Measurements from ENCODE around the gene TTLL4. TPM values are rescaled to one million over a fixed set of nuclear protein-coding genes. Genes with fewer than 3 reads are reported as not detected.
A peak's percentile ranks its signal among the peaks of the same experiment; 100 is the strongest.

The TTLL4 gene
- total RNA-seq, 1 donor from 2014 or later = 50.3 TPM

GRCh38 chr2:218709908-218710307 is 727 bp upstream of the TTLL4 start:
- no peak for DNase-seq (ENCODE audit: low spot score)
- ATAC-seq = no peak
- intact Hi-C loops (cut with DNase I) = loop anchor here (5.0 kb wide), 1 partner anchor 137 kb away; no protein-coding TSS in a partner anchor

- intact Hi-C loops (cut with DNase I) = loop anchor here (5.0 kb wide), 1 partner anchor 137 kb away; no protein-coding TSS in a partner anchor
- DNase-seq (ENCODE audit: low spot score) = no peak
- ATAC-seq = peak; percentile 33
Observed at GRCh38 chr2:218710334-218710686, 325 bp upstream of the TTLL4 start.

- ATAC-seq (no peak), DNase-seq (ENCODE audit: low spot score) (no peak)
- intact Hi-C loops (cut with DNase I) = loop anchor here (5.0 kb wide), 1 partner anchor 136 kb away; no protein-coding TSS in a partner anchor
Observed at GRCh38 chr2:218711550-218711929, 905 bp downstream of the TTLL4 start.

- DNase-seq (ENCODE audit: low spot score) = no peak
- no peak for ATAC-seq
- intact Hi-C loops (cut with DNase I) = loop anchor here (5.0 kb wide), 1 partner anchor 133 kb away; no protein-coding TSS in a partner anchor
Observed at GRCh38 chr2:218713922-218714321, 3.3 kb downstream of the TTLL4 start.

GRCh38 chr2:218716070-218716469 is 5.4 kb downstream of the TTLL4 start:
- intact Hi-C loops (cut with DNase I) = no loop called here
- ATAC-seq (no peak), DNase-seq (ENCODE audit: low spot score) (no peak)

- no peak for ATAC-seq
- intact Hi-C loops (cut with DNase I) = no loop called here
Observed at GRCh38 chr2:218717262-218717661, 6.6 kb downstream of the TTLL4 start.

GRCh38 chr2:218718058-218718457 is 7.4 kb downstream of the TTLL4 start:
- ATAC-seq (no peak), DNase-seq (ENCODE audit: low spot score) (no peak)
- intact Hi-C loops (cut with DNase I) = no loop called here

More at GRCh38 chr2:218717262-218717661, 6.6 kb downstream of the TTLL4 start:
- DNase-seq (ENCODE audit: low spot score) = no peak

- intact Hi-C loops (cut with DNase I) = no loop called here
- DNase-seq (ENCODE audit: low spot score) = no peak
- ATAC-seq = no peak
Observed at GRCh38 chr2:218719457-218719856, 8.8 kb downstream of the TTLL4 start.

GRCh38 chr2:218720048-218721041 is 9.7 kb downstream of the TTLL4 start:
- ATAC-seq (no peak), DNase-seq (ENCODE audit: low spot score) (no peak)
- intact Hi-C loops (cut with DNase I) = no loop called here

GRCh38 chr2:218721488-218721887 is 10.9 kb downstream of the TTLL4 start:
- no peak for ATAC-seq
- intact Hi-C loops (cut with DNase I) = no loop called here
- DNase-seq (ENCODE audit: low spot score) = no peak

- intact Hi-C loops (cut with DNase I) = no loop called here
- no peak for DNase-seq (ENCODE audit: low spot score)
- ATAC-seq = no peak
Observed at GRCh38 chr2:218721934-218722333, 11.3 kb downstream of the TTLL4 start.

GRCh38 chr2:218722419-218722818 is 11.8 kb downstream of the TTLL4 start:
- ATAC-seq = no peak
- DNase-seq (ENCODE audit: low spot score) = no peak
- intact Hi-C loops (cut with DNase I) = no loop called here

GRCh38 chr2:218722876-218723785 is 12.5 kb downstream of the TTLL4 start:
- ATAC-seq = no peak
- DNase-seq (ENCODE audit: low spot score) = no peak
- intact Hi-C loops (cut with DNase I) = no loop called here

- intact Hi-C loops (cut with DNase I) = no loop called here
- DNase-seq (ENCODE audit: low spot score) (no peak), ATAC-seq (no peak)
Observed at GRCh38 chr2:218726004-218726574, 15.5 kb downstream of the TTLL4 start.

- intact Hi-C loops (cut with DNase I) = no loop called here
- DNase-seq (ENCODE audit: low spot score) (no peak), ATAC-seq (no peak)
Observed at GRCh38 chr2:218727502-218728165, 17.0 kb downstream of the TTLL4 start.

- intact Hi-C loops (cut with DNase I) = no loop called here
Observed at GRCh38 chr2:218729640-218730039, 19.0 kb downstream of the TTLL4 start.

GRCh38 chr2:218732052-218732760 is 21.6 kb downstream of the TTLL4 start:
- intact Hi-C loops (cut with DNase I) = no loop called here

More at GRCh38 chr2:218729640-218730039, 19.0 kb downstream of the TTLL4 start:
- DNase-seq (ENCODE audit: low spot score) (no peak), ATAC-seq (no peak)

GRCh38 chr2:218732761-218733158 is 22.1 kb downstream of the TTLL4 start:
- no peak for DNase-seq (ENCODE audit: low spot score)
- intact Hi-C loops (cut with DNase I) = no loop called here
- ATAC-seq = no peak

More at GRCh38 chr2:218732052-218732760, 21.6 kb downstream of the TTLL4 start:
- DNase-seq (ENCODE audit: low spot score) = no peak
- ATAC-seq = no peak

All from sciatic nerve (tissue), 2 donors.